HPDE6-E6E7 (cell line): ENCODE measurements around the gene ZIC2.
"Not testable (repeated sequence)": the region's sequence is repeated elsewhere in the genome, so short reads cannot be mapped to it uniquely, and the experiment has no call there.

Experiments used
- DNase-seq: peaks from one replicate; pipeline ENCODE4 v3.0.0; 2011; ENCODE audit warnings: missing footprints; ENCODE audit errors: extremely low spot score

The ZIC2 gene

DNA sequence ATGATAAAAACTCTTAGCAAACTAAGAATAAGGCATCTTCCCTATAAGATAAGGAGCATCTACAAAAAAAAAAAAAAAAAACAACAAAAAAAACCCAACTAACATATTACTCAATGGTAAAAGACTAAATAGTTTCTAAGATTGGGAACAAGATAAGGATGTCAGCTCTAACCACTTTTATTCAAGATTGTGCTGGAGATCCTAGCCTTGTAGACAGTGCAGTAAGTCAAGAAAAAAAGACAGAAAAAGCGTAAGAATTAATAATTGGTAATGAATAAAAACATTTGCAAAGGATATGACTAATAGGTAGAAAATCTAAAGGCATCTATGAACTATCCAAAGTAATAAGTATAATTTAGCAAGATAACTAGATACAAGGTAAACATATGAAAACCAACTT, 33.0 kb downstream of the ZIC2 start:
- DNase-seq, result no peak

- no peak for DNase-seq
Measured at GRCh38 chr13:100019780-100020356, 38.3 kb downstream of the ZIC2 start.

DNA sequence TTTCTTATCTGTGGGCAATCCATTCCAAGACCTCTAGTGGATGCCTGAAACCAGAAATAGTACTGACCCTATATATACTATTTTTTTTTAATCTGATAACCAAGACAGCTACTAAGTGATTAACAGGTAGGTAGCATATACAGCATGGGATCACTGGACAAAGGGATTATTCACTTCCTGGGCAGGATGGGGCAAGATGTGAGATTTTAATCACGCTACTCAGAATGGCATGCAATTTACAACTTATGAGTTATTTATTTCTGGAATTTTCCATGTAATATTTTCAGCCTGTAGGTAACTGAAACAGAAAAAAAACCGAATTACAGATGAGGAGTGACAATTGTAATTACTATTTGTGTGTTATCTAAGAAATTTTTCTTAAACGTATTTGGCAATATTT, 41.2 kb downstream of the ZIC2 start:
- DNase-seq, result peak; percentile 19

GRCh38 chr13:100024023-100024422, 42.4 kb downstream of the ZIC2 start:
- no peak for DNase-seq

DNA sequence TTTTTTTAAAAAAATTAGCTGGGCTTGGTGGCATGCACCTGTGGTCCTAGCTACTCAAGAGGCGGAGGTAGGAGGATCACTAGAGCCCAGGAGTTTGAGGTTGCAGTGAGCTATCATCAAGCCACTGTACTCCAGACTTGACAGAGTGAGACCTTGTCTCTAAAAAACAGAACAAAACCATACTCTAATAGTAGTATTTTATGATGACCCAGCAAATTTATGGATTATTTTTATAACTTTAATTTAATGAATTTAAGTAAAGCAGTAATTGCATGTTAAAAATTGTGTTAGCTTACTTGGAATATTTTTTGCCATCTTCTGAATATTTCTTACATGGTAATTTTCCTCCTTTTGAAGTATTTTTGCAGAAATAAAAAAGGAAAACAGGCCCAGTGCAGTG, 48.3 kb downstream of the ZIC2 start:
- no peak for DNase-seq

DNA sequence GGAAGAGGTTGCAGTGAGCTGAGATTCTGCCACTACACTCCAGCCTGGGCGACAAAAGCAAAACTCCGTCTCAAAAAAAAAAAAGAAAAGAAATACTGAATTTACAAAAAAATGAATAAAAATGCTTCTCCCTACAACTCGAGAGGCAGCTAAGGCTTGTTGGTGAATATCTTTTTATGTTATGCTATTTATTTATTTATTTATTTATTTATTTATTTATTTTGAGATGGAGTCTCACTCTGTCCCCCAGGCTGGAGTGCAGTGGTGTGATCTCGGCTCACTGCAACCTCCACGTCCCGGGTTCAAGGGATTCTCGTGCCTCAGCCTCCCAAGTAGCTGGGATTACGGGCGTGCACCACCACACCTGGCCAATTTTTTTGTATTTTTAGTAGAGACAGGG, 51.1 kb downstream of the ZIC2 start:
- not testable (repeated sequence) for DNase-seq

DNA sequence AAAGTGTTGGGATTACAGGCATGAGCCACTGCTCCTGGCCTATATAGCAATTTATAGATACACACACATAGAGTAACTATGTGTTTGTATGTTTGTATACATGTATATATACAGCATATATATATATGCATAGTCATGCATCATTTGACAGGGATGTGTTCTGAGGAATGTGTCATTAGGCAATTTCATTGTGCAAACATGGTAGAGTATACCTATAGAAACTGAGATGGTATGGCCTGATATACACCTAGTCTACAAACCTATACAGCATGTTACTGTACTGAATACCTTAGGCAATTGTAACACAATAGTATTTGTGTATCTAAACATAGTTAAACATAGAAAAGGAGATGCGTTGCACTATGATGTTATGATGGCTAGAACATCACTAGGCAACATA, 54.4 kb downstream of the ZIC2 start:
- no peak for DNase-seq
